NCI-H774 (cell line): Measurements from ENCODE around the gene TNPO2.
"Not testable (repeated sequence)": the region's sequence is repeated elsewhere in the genome, so short reads cannot be mapped to it uniquely, and the experiment has no call there.

ENCODE experiments used
- DNase-seq: peaks from one replicate; lab custom pipeline; 2025; lab: John Stamatoyannopoulos, UW

Gene TNPO2

GRCh38 chr19:12705169-12705568 is 18.6 kb downstream of the TNPO2 start:
- DNase-seq: no peak

GRCh38 chr19:12703046-12703445 is 20.7 kb downstream of the TNPO2 start:
- no peak for DNase-seq

DNA sequence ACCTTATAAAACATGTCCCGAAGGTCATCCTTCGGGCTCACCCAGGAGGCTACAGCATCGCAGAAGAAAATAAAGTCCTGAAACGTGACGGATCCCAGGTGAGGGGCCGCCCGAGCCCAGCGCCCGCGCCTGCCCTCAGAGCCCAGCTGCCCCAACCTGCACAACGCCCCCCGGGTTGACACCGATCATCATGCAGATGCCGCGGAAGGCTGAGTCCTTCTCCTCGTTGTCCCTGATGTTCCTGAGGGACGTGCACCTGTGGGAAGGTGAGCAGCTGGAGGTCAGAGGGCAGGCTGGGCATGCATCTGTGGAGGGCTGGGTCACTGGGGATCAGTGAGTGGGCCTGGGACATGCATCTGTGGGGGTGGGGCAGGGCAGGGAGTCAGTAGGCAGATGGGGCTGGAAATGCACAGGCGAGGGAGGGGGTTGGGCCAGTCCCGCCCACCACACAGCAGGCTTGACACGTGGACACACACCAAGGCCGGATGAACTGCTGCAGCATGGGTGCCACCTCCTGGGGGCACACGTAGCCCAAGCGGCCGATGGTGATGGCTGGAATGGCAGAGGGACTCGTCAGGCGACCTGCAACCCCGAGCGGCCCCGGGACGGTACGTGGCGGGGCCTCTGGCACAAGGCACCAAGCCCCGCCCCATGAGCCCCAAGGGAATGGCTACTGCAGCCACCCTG is 22.0 kb downstream of the TNPO2 start:
- DNase-seq: no peak

- DNase-seq: no peak
Observed at GRCh38 chr19:12698138-12698537, 25.6 kb downstream of the TNPO2 start.

DNA sequence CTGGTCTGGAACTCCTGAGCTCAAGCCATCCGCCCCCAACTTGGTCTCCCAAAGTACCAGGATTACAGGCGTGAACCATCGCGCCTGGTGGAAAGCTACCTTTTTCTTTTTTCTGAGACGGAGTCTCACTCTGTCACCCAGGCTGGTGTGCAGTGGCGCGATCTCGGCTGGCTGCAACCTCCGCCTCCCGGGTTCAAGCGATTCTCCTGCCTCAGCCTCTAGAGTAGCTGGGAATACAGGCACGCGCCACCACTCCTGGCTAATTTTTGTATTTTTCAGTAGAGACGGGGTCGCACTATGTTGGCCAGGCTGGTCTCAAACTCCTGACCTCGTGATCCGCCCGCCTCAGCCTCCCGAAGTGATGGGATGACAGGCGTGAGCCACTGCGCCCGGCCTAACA is 26.3 kb downstream of the TNPO2 start:
- DNase-seq: not testable (repeated sequence)

- peak; percentile 85 for DNase-seq
Observed at GRCh38 chr19:12696366-12697335, 27.1 kb downstream of the TNPO2 start, which contains the start of gene FBXW9. TSS of gene FBXW9 (minus strand) at chr19:12696631. CDS start at chr19:12696581, 50 bp downstream.

DNA sequence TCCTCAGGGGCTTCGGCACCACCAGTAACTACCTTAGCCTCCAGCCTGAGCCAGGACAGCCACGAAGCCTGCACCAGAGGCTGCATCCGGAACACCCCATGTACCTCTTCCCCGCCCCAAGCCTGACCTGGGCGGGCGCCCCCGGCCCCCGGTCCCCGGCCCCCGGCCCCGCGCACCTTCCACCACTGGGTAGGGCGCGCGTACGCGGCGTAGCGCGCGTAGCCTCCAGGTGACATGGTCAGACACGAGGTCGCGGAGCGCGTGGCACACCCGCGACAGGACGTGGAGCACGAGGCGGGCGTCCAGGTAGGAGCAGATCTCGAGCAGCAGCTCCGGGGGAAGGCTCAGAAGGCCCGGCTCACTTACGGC is 27.8 kb downstream of the TNPO2 start:
- no peak for DNase-seq

- DNase-seq: no peak
Observed at GRCh38 chr19:12695514-12695913, 28.2 kb downstream of the TNPO2 start.

GRCh38 chr19:12695096-12695495 is 28.6 kb downstream of the TNPO2 start:
- DNase-seq: no peak

GRCh38 chr19:12694641-12695040 is 29.1 kb downstream of the TNPO2 start:
- no peak for DNase-seq

DNA sequence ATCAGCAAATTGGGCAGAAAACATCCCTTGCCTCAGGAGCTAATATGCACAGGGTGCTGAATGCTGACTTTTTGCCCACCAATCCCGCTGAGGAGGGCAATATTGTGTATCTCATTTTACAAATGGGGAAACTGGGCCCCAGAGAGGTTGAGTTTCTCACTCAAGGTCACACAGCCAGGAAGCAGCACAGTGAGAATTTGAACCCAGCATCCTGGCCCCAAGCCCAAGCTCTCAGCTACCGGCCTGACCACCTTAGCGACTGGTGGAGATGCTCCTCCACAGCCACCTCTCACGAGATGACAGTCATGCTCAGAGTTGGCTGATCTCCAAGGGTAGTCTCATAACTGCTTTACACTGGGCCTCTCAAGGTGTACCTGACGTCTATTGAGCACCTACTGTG is 30.8 kb downstream of the TNPO2 start:
- no peak for DNase-seq

DNA sequence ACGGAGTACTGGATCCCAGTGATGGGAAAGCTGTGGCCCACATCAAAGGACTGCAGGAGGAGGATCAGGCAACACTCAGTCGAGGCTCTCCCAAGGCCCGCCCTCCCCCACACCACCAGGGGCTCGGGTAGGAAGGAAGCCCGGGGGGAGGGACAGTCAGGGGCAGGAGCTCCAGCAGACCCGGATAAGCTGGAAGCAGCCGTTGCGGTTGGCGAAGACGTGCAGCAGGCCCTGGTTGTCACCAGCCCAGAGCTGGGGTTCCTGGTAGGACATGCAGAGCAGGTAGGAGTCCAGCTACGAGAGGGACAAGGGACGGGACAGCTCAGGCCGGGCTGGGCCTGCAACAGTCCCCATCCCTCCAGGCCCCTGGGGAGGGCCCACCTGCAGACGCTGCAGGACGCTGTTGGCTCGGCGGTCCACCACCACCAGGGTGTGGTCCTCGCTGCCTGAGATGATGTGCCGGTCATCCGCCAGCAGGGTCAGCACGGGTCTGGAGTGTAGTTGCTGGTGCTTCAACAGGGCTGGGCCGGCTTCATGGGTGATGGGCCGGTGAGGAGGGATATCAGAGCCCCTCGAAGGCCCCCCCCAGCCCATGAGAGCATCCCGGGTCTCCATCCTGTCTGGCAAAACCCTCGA is 34.0 kb downstream of the TNPO2 start:
- DNase-seq: no peak

DNA sequence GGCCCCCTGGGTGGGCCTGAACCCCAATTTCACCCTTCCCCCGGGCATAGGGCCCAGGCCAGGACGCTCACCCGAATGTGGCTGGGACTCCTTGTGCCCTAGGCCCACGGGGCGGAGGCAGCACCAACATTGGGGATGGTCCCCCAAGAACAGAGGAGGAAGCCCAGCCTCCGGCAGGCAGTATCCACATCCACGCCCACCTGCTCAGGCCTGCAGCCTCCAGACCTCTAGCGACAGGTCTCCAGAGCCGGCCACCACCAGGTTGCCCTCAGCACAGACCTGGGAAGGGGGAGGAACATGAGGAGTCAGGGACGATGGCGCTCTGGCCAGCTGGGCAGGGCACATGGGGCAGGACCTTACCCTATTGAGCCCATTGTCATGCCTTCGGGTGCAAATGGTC is 34.7 kb downstream of the TNPO2 start:
- no peak for DNase-seq

DNA sequence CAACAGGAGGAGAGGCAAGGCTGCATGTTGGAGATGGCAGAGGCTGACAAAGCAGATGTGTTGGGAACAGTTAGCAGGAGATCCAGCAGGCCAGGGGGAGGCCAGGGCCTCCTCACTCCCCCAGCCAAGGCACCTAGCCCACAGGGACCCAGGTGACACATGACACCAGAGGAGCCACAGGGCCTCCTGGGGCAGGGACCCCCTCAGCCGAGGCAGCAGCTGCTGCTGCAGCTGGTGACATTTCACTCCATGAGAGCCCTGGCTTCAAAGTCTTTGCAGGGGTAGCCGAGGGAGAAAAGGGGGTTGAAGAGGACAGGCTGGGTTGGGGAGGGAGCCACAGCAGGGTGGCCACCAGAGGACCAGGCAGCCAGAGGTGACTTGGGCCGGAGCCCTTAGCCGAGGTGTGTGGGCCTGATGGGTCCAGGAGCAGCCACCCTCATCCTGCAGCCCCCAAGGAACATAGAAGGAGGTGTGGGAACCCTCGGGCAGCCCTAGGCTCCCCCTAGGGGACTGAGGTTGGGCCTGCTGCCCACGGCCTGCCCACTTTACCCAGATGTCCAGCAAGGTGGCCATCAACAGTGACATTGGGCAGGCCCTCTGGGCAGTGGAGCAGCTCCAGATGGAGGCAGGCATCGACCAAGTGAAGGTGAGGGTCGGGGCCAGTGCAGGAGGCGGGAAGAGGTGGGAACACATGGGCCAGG is 36.1 kb downstream of the TNPO2 start, which contains the start of gene GNG14:
GNG14 (plus strand) TSS at position 503 of the 701 bp plus-strand sequence; CDS start at position 554, 51 bp downstream.
- DNase-seq: no peak

GRCh38 chr19:12685831-12686230 is 37.9 kb downstream of the TNPO2 start:
- no peak for DNase-seq

GRCh38 chr19:12681074-12681987 is 42.4 kb downstream of the TNPO2 start, which contains the start of gene DHPS:
TSS of gene DHPS (minus strand) at chr19:12681880. CDS start at chr19:12681766, 114 bp downstream.
- DNase-seq: peak; percentile 95

DNA sequence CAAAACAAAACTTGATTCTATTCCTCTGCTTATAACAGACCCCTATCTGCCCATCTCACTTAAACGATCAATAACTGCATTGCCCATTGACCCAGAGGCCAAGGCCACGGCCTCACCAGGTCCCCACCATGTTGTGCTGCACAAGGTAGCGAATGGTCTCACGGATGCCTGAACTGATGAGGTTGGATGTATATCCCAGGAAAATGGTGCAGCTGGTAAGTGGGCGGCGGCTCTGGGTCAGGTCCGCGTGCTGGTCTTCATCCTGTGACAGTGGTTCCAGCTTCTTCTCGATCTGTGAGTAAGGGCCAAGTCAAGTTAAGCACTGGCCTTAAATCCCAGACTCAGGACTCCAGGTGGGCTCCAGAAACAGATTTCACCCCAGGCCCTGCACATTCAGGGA is 43.7 kb downstream of the TNPO2 start:
- DNase-seq: no peak

DNA sequence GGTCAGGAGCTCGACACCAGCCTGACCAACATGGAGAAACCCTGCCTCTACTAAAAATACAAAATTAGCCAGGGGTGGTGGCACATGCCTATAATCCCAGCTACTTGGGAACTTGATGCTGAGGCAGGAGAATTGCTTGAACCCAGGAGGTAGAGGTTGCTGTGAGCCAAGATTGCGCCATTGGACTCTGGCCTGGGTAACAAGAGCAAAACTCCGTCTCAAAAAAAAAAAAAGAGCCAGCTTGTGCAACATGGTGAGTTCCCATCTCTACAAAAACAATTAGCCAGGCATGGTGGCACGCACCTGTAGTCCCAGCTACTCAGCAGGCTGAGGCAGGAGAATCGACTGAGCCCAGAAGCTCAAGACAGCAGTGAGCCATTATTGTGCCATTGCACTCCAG is 45.7 kb downstream of the TNPO2 start:
- not testable (repeated sequence) for DNase-seq

- DNase-seq: no peak
Observed at GRCh38 chr19:12676928-12677327, 46.8 kb downstream of the TNPO2 start.

- peak; percentile 66 for DNase-seq
Observed at GRCh38 chr19:12676384-12676792, 47.3 kb downstream of the TNPO2 start.

GRCh38 chr19:12675940-12676339 is 47.8 kb downstream of the TNPO2 start:
- no peak for DNase-seq
